HG02884 (cell line): ENCODE measurements around the gene GAS1.

Source experiments
- ATAC-seq: cut with Tn5 transposase; IDR thresholded peaks from one replicate; pipeline ENCODE4 v1.9.1; 2021; ENCODE audit warnings: mild to moderate bottlenecking, moderate library complexity; ENCODE audit not compliant: unreplicated experiment

GAS1 gene

GRCh38 chr9:86926145-86926544, 21.2 kb downstream of the GAS1 start:
- ATAC-seq: no peak

- no peak for ATAC-seq
Observed at GRCh38 chr9:86925686-86926085, 21.6 kb downstream of the GAS1 start.

- ATAC-seq: no peak
Observed at GRCh38 chr9:86924206-86924605, 23.1 kb downstream of the GAS1 start.

GRCh38 chr9:86921151-86921923, 26.0 kb downstream of the GAS1 start:
- no peak for ATAC-seq

GRCh38 chr9:86918556-86918955, 28.8 kb downstream of the GAS1 start:
- no peak for ATAC-seq

GRCh38 chr9:86912210-86912609, 35.1 kb downstream of the GAS1 start:
- no peak for ATAC-seq

GRCh38 chr9:86909388-86909787, 37.9 kb downstream of the GAS1 start:
- ATAC-seq: no peak

- ATAC-seq: no peak
Observed at GRCh38 chr9:86908261-86908660, 39.0 kb downstream of the GAS1 start.

- no peak for ATAC-seq
Observed at GRCh38 chr9:86907346-86907745, 40.0 kb downstream of the GAS1 start.

GRCh38 chr9:86903734-86904085, 43.6 kb downstream of the GAS1 start:
- ATAC-seq: no peak

GRCh38 chr9:86902991-86903733, 44.1 kb downstream of the GAS1 start:
- no peak for ATAC-seq

GRCh38 chr9:86902586-86902985, 44.7 kb downstream of the GAS1 start:
- no peak for ATAC-seq

GRCh38 chr9:86902176-86902575, 45.1 kb downstream of the GAS1 start:
- ATAC-seq: no peak

GRCh38 chr9:86901511-86901910, 45.8 kb downstream of the GAS1 start:
- ATAC-seq: no peak
